ENCODE data around the gene GRIN3B. TPM values are rescaled to one million over a fixed set of nuclear protein-coding genes. Genes with fewer than 3 reads are reported as not detected.

GRIN3B gene
- total and polyA plus RNA-seq, 2 of the 8 experiments (the other 6 are each of a cell fraction or from before 2014, with no cell fraction given), result 0.45 to 1.0 TPM

DNA sequence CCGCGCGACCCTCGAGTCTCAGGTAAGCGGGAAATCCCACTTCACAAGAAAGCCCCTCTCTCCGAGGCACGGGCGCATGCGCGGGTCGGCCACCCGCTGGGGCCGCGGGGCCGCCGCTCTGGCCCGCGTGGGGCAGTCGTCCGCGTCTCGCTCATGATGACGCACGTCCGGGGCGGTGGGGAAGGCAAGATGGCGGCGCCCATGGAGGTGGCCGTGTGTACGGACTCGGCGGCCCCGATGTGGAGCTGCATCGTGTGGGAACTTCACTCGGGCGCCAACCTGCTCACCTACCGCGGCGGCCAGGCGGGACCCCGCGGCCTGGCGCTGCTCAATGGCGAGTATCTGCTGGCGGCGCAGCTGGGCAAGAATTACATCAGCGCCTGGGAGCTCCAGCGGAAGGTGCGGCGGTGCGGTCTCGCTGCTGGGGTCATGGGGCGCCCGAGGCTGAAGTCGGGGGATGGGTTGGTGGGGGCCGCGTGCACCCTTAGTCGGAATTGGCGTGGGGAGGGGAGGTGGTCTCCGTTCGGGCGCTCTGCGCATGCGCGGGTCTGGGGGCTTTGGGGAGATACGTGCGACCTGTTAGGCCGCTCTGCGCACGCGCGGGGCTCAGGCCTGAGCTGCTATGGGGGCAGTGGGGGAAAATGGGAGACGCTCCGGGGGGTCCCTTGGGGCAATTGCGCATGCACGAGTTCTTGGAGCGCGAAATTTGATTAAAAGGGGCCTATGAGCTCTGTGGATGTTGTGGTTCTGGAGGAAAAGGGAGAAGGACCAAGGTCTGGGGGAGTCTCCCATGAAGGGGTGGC lies 15.9 kb upstream of the GRIN3B start, which contains the start of gene WDR18:
Gene WDR18, plus strand, starts transcription at position 181 of the 803 bp plus-strand sequence. Its CDS starts 9 bp downstream, at position 190.
- H3K4me1 ChIP-seq (replicated peaks in 1 of 4; ENCODE audit: control insufficient read depth in 3 of 4, insufficient read depth in 4 of 4, low read length in 3 of 4), result peaks cover 0 to 14% (median 9%) of the 10 kb centered on the region in 4 experiments; a peak in 5 of 7 replicates
- H3K9me3 ChIP-seq (ENCODE audit: insufficient read depth in 2 of 2, low read depth in 1 of 2, low read length in 1 of 2), result no peaks in the 10 kb centered on the region
- peak within 1 kb of the TSS; percentile 72 to 87 for H3K4me2 ChIP-seq (ENCODE audit: insufficient read depth in 1 of 2, low read depth in 2 of 2, low read length in 2 of 2)
- peak within 1 kb of the TSS; percentile 84 to 98 (median 96) for H3K9ac ChIP-seq (replicated peaks in 1 of 4; ENCODE audit: extremely low read depth in 1 of 4, low read depth in 3 of 4, low read length in 3 of 4)
- H3K79me2 ChIP-seq (ENCODE audit: control insufficient read depth in 1 of 2, insufficient read depth in 2 of 2, low read length in 2 of 2), result peaks cover 0 to 17% of the 10 kb centered on the region in 2 experiments; a peak in 2 of 4 replicates
- peak within 1 kb of the TSS; percentile 98 for H2BK5ac ChIP-seq (ENCODE audit: low read depth, low read length)
- H2BK12ac ChIP-seq (ENCODE audit: low read depth, low read length), result 0 out of 2 replicates have a peak within 1 kb of the TSS, but pooled peaks have one; percentile 17
- H3K14ac ChIP-seq (ENCODE audit: insufficient read length), result no peak within 1 kb of the TSS
- H3K4me3 ChIP-seq (ENCODE audit: extremely low read depth in 1 of 4, insufficient read depth in 2 of 4, low read depth in 3 of 4, low read length in 4 of 4), result peak within 1 kb of the TSS; percentile 87 to 99 (median 92)
- POLR2A ChIA-PET (ENCODE audit: partially characterized antibody), result interaction anchor here (0.7 to 4.8 kb wide), 36 partner anchors 9 to 232 kb away, joined by 3 to 33 read pairs (median 4); partner anchors contain the start of genes CFD and CNN2
- peak within 1 kb of the TSS; percentile 96 for H3K27ac ChIP-seq (ENCODE audit: low read depth, low read length)
- DNase-seq (ENCODE audit: low read depth in 1 of 2, low spot score in 2 of 2), result peak; percentile 76 to 95
- peaks cover 5% of the 10 kb centered on the region for H3K79me1 ChIP-seq (ENCODE audit: low read depth, low read length)
- peak within 1 kb of the TSS; percentile 43; the same call in 1 of the 2 replicates for H2AFZ ChIP-seq (ENCODE audit: low read length)
- peak within 1 kb of the TSS; percentile 97 for H3K18ac ChIP-seq (ENCODE audit: extremely low read depth, low read length)
- peak within 1 kb of the TSS; percentile 94 for H4K5ac ChIP-seq (ENCODE audit: insufficient read length, low read depth, low read length)
- peaks cover 4% of the 10 kb centered on the region; the same call in 1 of the 2 replicates for H3K23me2 ChIP-seq (ENCODE audit: low read depth, low read length)
- no peak within 1 kb of the TSS for H2BK120ac ChIP-seq (replicated peaks; ENCODE audit: low read depth, low read length)
- H4K8ac ChIP-seq (ENCODE audit: extremely low read depth, insufficient read depth, low read length), result peak within 1 kb of the TSS; percentile 100
- H3K36me3 ChIP-seq (ENCODE audit: control insufficient read depth in 2 of 4, insufficient read depth in 4 of 4, low read length in 3 of 4), result peaks cover 5 to 14% (median 12%) of the 10 kb centered on the region in 4 experiments; a peak in 5 of 8 replicates
- peaks cover 0 to 3% of the 10 kb centered on the region in 2 experiments for H4K20me1 ChIP-seq (replicated peaks in 1 of 2; ENCODE audit: control insufficient read depth in 1 of 2, insufficient read depth in 2 of 2, low read length in 2 of 2)
- CTCF ChIA-PET (ENCODE audit: partially characterized antibody), result interaction anchor here (0.6 to 7.3 kb wide), 15 partner anchors 8 to 478 kb away, joined by 3 to 113 read pairs (median 4); no protein-coding TSS in a partner anchor
- H2AK5ac ChIP-seq (ENCODE audit: low read depth, low read length), result peak within 1 kb of the TSS; percentile 90; the same call in 1 of the 2 replicates
- H3K4ac ChIP-seq (replicated peaks; ENCODE audit: insufficient read length, low read depth, low read length), result peak within 1 kb of the TSS; percentile 98
- FAIRE-seq, result no peak
- no peak within 1 kb of the TSS for H3K23ac ChIP-seq (ENCODE audit: insufficient read length)
- H3K56ac ChIP-seq (replicated peaks; ENCODE audit: insufficient read length, low read depth, low read length), result peak within 1 kb of the TSS; percentile 94
- H4K91ac ChIP-seq (replicated peaks; ENCODE audit: insufficient read length, low read length), result peak within 1 kb of the TSS; percentile 98
- H2BK20ac ChIP-seq (ENCODE audit: low read length), result 0 out of 2 replicates have a peak within 1 kb of the TSS, but pooled peaks have one; percentile 86
- WGBS, 2 experiments (ENCODE audit: extremely low coverage in 1 of 2, insufficient coverage in 1 of 2, insufficient read length in 1 of 2, insufficient replicate concordance in 2 of 2, low coverage in 1 of 2, low lambda C conversion rate in 2 of 2, missing lambda C conversion rate in 1 of 2), result 1% methylated on average over 50 of the region's 78 CpGs; no CpG with 5 or more reads in 1 of the 2 experiments
- no peak within 1 kb of the TSS for H2BK15ac ChIP-seq (ENCODE audit: low read length)
- no peaks in the 10 kb centered on the region for H3K27me3 ChIP-seq (replicated peaks in 1 of 4; ENCODE audit: control insufficient read depth in 3 of 4, extremely low read depth in 1 of 4, insufficient read depth in 3 of 4, low read length in 3 of 4)
- TF ChIP-seq RBBP5 (IDR thresholded peaks at IDR 0.05; ENCODE audit: borderline replicate concordance, low read depth, low read length), result peak; percentile 89; the same call in 1 of the 2 replicates

Data from H1 (cell line).